BLaER1 (cell line): Measurements from ENCODE around the gene FOXP4.

Source experiments
- H3K27ac ChIP-seq: shearing (Covaris generic); formaldehyde crosslinking; 2 replicates; pipeline ENCODE4 v1.8.1; 2022
- H3K27me3 ChIP-seq: shearing (Covaris generic); formaldehyde crosslinking; 2 replicates; pipeline ENCODE4 v1.8.1; 2022
- H3K36me3 ChIP-seq: shearing (Covaris generic); formaldehyde crosslinking; 2 replicates; pipeline ENCODE4 v1.8.1; 2022
- H3K4me1 ChIP-seq: shearing (Covaris generic); formaldehyde crosslinking; 2 replicates; pipeline ENCODE4 v1.8.1; 2022
- H3K4me2 ChIP-seq: shearing (Covaris generic); formaldehyde crosslinking; 2 replicates; pipeline ENCODE4 v1.8.1; 2022
- H3K4me3 ChIP-seq: shearing (Covaris generic); formaldehyde crosslinking; 2 replicates; pipeline ENCODE4 v1.8.1; 2022
- H3K9ac ChIP-seq: shearing (Covaris generic); formaldehyde crosslinking; 2 replicates; pipeline ENCODE4 v1.8.1; 2022
- H3K9me3 ChIP-seq: shearing (Covaris generic); formaldehyde crosslinking; 2 replicates; pipeline ENCODE4 v1.8.1; 2022
- H4K20me1 ChIP-seq: shearing (Covaris generic); formaldehyde crosslinking; 2 replicates; pipeline ENCODE4 v1.8.1; 2022
- Cebpa-rat ChIP-seq: shearing (Covaris generic); IDR thresholded peaks from 2 replicates; pipeline ENCODE4 v1.8.1; 2022

FOXP4 gene

GRCh38 chr6:41545703-41546474, at the start of gene FOXP4:
TSS of gene FOXP4 (plus strand) at chr6:41546381. CDS start at chr6:41565761, 19,380 bp downstream.
- H3K27ac ChIP-seq, result peak within 1 kb of the TSS; percentile 86
- peak within 1 kb of the TSS; percentile 93 for H3K4me2 ChIP-seq
- H3K27me3 ChIP-seq, result peaks cover 27% of the 10 kb centered on the region
- peaks cover 17% of the 10 kb centered on the region for H3K36me3 ChIP-seq
- H3K9me3 ChIP-seq, result no peaks in the 10 kb centered on the region
- no peak for TF ChIP-seq Cebpa-rat
- H3K9ac ChIP-seq, result peak within 1 kb of the TSS; percentile 85
- H3K4me3 ChIP-seq, result peak within 1 kb of the TSS; percentile 91
- peaks cover 39% of the 10 kb centered on the region for H4K20me1 ChIP-seq
- peaks cover 50% of the 10 kb centered on the region for H3K4me1 ChIP-seq

- Histone ChIP-seq H3K27ac (no peak overlapping the region), H3K4me3 (no peak overlapping the region), H3K27me3 (peaks cover 10% of the 10 kb centered on the region), H3K36me3 (no peaks in the 10 kb centered on the region), H3K9me3 (no peaks in the 10 kb centered on the region), H3K4me2 (no peak overlapping the region), H3K4me1 (peaks cover 19% of the 10 kb centered on the region), H4K20me1 (0 out of 2 replicates have a peak, but pooled peaks cover 5% of the 10 kb centered on the region), H3K9ac (no peak overlapping the region)
- no peak for TF ChIP-seq Cebpa-rat
Measured at GRCh38 chr6:41497573-41497972, 48.6 kb upstream of the FOXP4 start.

- no peak overlapping the region for H3K9ac ChIP-seq
- no peaks in the 10 kb centered on the region for H3K36me3 ChIP-seq
- peaks cover 14% of the 10 kb centered on the region for H3K27me3 ChIP-seq
Measured at GRCh38 chr6:41497994-41498393, 48.2 kb upstream of the FOXP4 start.

GRCh38 chr6:41498968-41499599, 47.1 kb upstream of the FOXP4 start:
- Histone ChIP-seq H3K9ac (no peak overlapping the region), H4K20me1 (peaks cover 13% of the 10 kb centered on the region; the same call in 1 of the 2 replicates), H3K4me2 (no peak overlapping the region), H3K4me3 (no peak overlapping the region), H3K9me3 (no peaks in the 10 kb centered on the region), H3K4me1 (peaks cover 29% of the 10 kb centered on the region), H3K36me3 (no peaks in the 10 kb centered on the region), H3K27ac (no peak overlapping the region), H3K27me3 (peaks cover 25% of the 10 kb centered on the region)
- no peak for TF ChIP-seq Cebpa-rat

More at GRCh38 chr6:41497994-41498393, 48.2 kb upstream of the FOXP4 start:
- Histone ChIP-seq H3K27ac (no peak overlapping the region), H3K4me1 (peaks cover 23% of the 10 kb centered on the region), H3K4me2 (no peak overlapping the region), H3K9me3 (no peaks in the 10 kb centered on the region), H3K4me3 (no peak overlapping the region), H4K20me1 (0 out of 2 replicates have a peak, but pooled peaks cover 9% of the 10 kb centered on the region)
- no peak for TF ChIP-seq Cebpa-rat

GRCh38 chr6:41500561-41500960, 45.6 kb upstream of the FOXP4 start:
- H3K27me3 ChIP-seq, result peaks cover 40% of the 10 kb centered on the region
- no peak overlapping the region for H3K4me3 ChIP-seq
- no peaks in the 10 kb centered on the region for H3K9me3 ChIP-seq
- H3K9ac ChIP-seq, result no peak overlapping the region
- no peaks in the 10 kb centered on the region for H3K36me3 ChIP-seq
- H3K4me2 ChIP-seq, result no peak overlapping the region
- no peak overlapping the region for H3K27ac ChIP-seq
- H3K4me1 ChIP-seq, result peaks cover 32% of the 10 kb centered on the region
- H4K20me1 ChIP-seq, result peaks cover 15% of the 10 kb centered on the region; the same call in 1 of the 2 replicates
- TF ChIP-seq Cebpa-rat, result no peak

- Histone ChIP-seq H3K4me3 (no peak overlapping the region), H3K36me3 (no peaks in the 10 kb centered on the region), H4K20me1 (peaks cover 15% of the 10 kb centered on the region; the same call in 1 of the 2 replicates), H3K9ac (no peak overlapping the region), H3K27me3 (peaks cover 42% of the 10 kb centered on the region), H3K4me1 (peaks cover 40% of the 10 kb centered on the region), H3K27ac (no peak overlapping the region), H3K4me2 (peak overlapping the region; percentile 97), H3K9me3 (no peaks in the 10 kb centered on the region)
- TF ChIP-seq Cebpa-rat, result no peak
Measured at GRCh38 chr6:41502566-41502916, 43.6 kb upstream of the FOXP4 start.

- H3K4me2 ChIP-seq, result peak overlapping the region; percentile 97
- no peaks in the 10 kb centered on the region for H3K36me3 ChIP-seq
- no peak overlapping the region for H3K27ac ChIP-seq
- H3K4me1 ChIP-seq, result peaks cover 40% of the 10 kb centered on the region
- peaks cover 15% of the 10 kb centered on the region; the same call in 1 of the 2 replicates for H4K20me1 ChIP-seq
- no peak for TF ChIP-seq Cebpa-rat
- H3K27me3 ChIP-seq, result peaks cover 42% of the 10 kb centered on the region
- H3K9me3 ChIP-seq, result no peaks in the 10 kb centered on the region
- no peak overlapping the region for H3K4me3 ChIP-seq
- H3K9ac ChIP-seq, result no peak overlapping the region
Measured at GRCh38 chr6:41502917-41503671, 43.1 kb upstream of the FOXP4 start.

GRCh38 chr6:41503827-41504465, 42.2 kb upstream of the FOXP4 start:
- peaks cover 42% of the 10 kb centered on the region for H3K27me3 ChIP-seq

GRCh38 chr6:41504466-41505121, 41.6 kb upstream of the FOXP4 start:
- peaks cover 42% of the 10 kb centered on the region for H3K27me3 ChIP-seq
- H3K36me3 ChIP-seq, result no peaks in the 10 kb centered on the region
- no peak overlapping the region; the same call in 1 of the 2 replicates for H3K9ac ChIP-seq
- H3K4me3 ChIP-seq, result peak overlapping the region; percentile 60
- no peak for TF ChIP-seq Cebpa-rat
- H4K20me1 ChIP-seq, result peaks cover 15% of the 10 kb centered on the region; the same call in 1 of the 2 replicates
- peaks cover 40% of the 10 kb centered on the region for H3K4me1 ChIP-seq
- H3K4me2 ChIP-seq, result peak overlapping the region; percentile 97
- no peaks in the 10 kb centered on the region for H3K9me3 ChIP-seq
- no peak overlapping the region for H3K27ac ChIP-seq

More at GRCh38 chr6:41503827-41504465, 42.2 kb upstream of the FOXP4 start:
- Histone ChIP-seq H3K4me2 (peak overlapping the region; percentile 97), H3K36me3 (no peaks in the 10 kb centered on the region), H3K9ac (no peak overlapping the region; the same call in 1 of the 2 replicates), H3K9me3 (no peaks in the 10 kb centered on the region), H3K4me1 (peaks cover 40% of the 10 kb centered on the region), H3K4me3 (no peak overlapping the region), H4K20me1 (peaks cover 15% of the 10 kb centered on the region; the same call in 1 of the 2 replicates), H3K27ac (no peak overlapping the region)
- no peak for TF ChIP-seq Cebpa-rat
